Suprapubic skin (tissue), 4 donors: ENCODE results near the gene FOXK1. TPM values are rescaled to one million over a fixed set of nuclear protein-coding genes. Genes with fewer than 3 reads are reported as not detected.
A peak's percentile ranks its signal among the peaks of the same experiment; 100 is the strongest.

Source experiments
- DNase-seq, 2 donors: peaks; one replicate each; pipeline ENCODE4 v3.0.0-alpha.2; 2019; ENCODE audit warnings: low spot score in 2 of 2
- H3K27ac ChIP-seq: fragments of 200-600 bp; sonication (generic); one replicate; pipeline ENCODE4 v1.5.1; 2019
- H3K27me3 ChIP-seq: fragments of 200-600 bp; sonication (generic); one replicate; pipeline ENCODE4 v1.5.1; 2019
- H3K36me3 ChIP-seq: fragments of 200-600 bp; sonication (generic); one replicate; pipeline ENCODE4 v1.5.1; 2019
- H3K4me1 ChIP-seq: fragments of 200-600 bp; sonication (generic); one replicate; pipeline ENCODE4 v1.5.1; 2019
- H3K4me3 ChIP-seq: fragments of 200-600 bp; sonication (generic); one replicate; pipeline ENCODE4 v1.5.1; 2019; ENCODE audit warnings: mild to moderate bottlenecking
- H3K9me3 ChIP-seq: fragments of 200-600 bp; sonication (generic); one replicate; pipeline ENCODE4 v1.5.1; 2019
- CTCF ChIP-seq, 2 donors: fragments of 200-600 bp in 1 of 2; fragments of 450-650 bp in 1 of 2; sonication (generic) in 1 of 2; IDR thresholded peaks; one replicate each; pipeline ENCODE4 v1.5.1; 2016 to 2019; ENCODE audit warnings: antibody characterized with exemption in 2 of 2, mild to moderate bottlenecking in 1 of 2, moderate library complexity in 1 of 2
- EP300 ChIP-seq: sonication (generic); formaldehyde crosslinking; IDR thresholded peaks from one replicate; pipeline ENCODE4 v1.6.1; 2017; ENCODE audit warnings: antibody characterized with exemption
- POLR2A ChIP-seq, 2 donors: fragments of 450-650 bp; IDR thresholded peaks; one replicate each; pipeline ENCODE4 v1.6.1; 2017; ENCODE audit warnings: antibody characterized with exemption in 2 of 2, mild to moderate bottlenecking in 2 of 2, moderate library complexity in 2 of 2
- POLR2AphosphoS5 ChIP-seq, 3 donors: sonication (generic); formaldehyde crosslinking; IDR thresholded peaks; one replicate each; pipeline ENCODE4 v1.6.1; 2017; ENCODE audit warnings: antibody characterized with exemption in 3 of 3
- WGBS: methylation state at CpG from one replicate; pipeline ENCODE4 v1.1.5; 2018; 5-methylcytosine and 5-hydroxymethylcytosine counted together
- total RNA-seq, 4 donors: library from RNA; depleted of rRNA; stranded (reverse); fragments of >200 nt; gene quantifications; one replicate each; pipeline ENCODE4 v1.1.0, GENCODE V29; 2016

FOXK1 gene
- total RNA-seq, 4 donors from 2014 or later: 37.5 to 68.5 (median 46.6) TPM

- TF ChIP-seq POLR2AphosphoS5 (IDR thresholded peaks at IDR 0.05): no peak
- TF ChIP-seq POLR2A (IDR thresholded peaks at IDR 0.05): no peak
- TF ChIP-seq EP300: no peak
- no peak for TF ChIP-seq CTCF (IDR thresholded peaks at IDR 0.05)
- Histone ChIP-seq H3K4me3 (no peak overlapping the region), H3K36me3 (peaks cover 71% of the 10 kb centered on the region), H3K4me1 (peaks cover 14% of the 10 kb centered on the region), H3K27ac (peak overlapping the region; percentile 53), H3K9me3 (no peaks in the 10 kb centered on the region), H3K27me3 (no peaks in the 10 kb centered on the region)
- 75% methylated on average over 20 of the region's 36 CpGs for WGBS
- DNase-seq: no peak
Measured at GRCh38 chr7:4782333-4783291, 100.5 kb downstream of the FOXK1 start.

GRCh38 chr7:4783292-4783652 lies 101.2 kb downstream of the FOXK1 start:
- H3K9me3 ChIP-seq: no peaks in the 10 kb centered on the region
- WGBS: 91% methylated on average over 10 of the region's 16 CpGs
- peaks cover 78% of the 10 kb centered on the region for H3K36me3 ChIP-seq
- H3K27ac ChIP-seq: peak overlapping the region; percentile 53
- peaks cover 9% of the 10 kb centered on the region for H3K4me1 ChIP-seq
- no peak overlapping the region for H3K4me3 ChIP-seq
- no peaks in the 10 kb centered on the region for H3K27me3 ChIP-seq
- DNase-seq: no peak
- no peak for TF ChIP-seq CTCF (IDR thresholded peaks at IDR 0.05)
- no peak for TF ChIP-seq EP300
- no peak for TF ChIP-seq POLR2A (IDR thresholded peaks at IDR 0.05)
- no peak for TF ChIP-seq POLR2AphosphoS5 (IDR thresholded peaks at IDR 0.05)

DNA sequence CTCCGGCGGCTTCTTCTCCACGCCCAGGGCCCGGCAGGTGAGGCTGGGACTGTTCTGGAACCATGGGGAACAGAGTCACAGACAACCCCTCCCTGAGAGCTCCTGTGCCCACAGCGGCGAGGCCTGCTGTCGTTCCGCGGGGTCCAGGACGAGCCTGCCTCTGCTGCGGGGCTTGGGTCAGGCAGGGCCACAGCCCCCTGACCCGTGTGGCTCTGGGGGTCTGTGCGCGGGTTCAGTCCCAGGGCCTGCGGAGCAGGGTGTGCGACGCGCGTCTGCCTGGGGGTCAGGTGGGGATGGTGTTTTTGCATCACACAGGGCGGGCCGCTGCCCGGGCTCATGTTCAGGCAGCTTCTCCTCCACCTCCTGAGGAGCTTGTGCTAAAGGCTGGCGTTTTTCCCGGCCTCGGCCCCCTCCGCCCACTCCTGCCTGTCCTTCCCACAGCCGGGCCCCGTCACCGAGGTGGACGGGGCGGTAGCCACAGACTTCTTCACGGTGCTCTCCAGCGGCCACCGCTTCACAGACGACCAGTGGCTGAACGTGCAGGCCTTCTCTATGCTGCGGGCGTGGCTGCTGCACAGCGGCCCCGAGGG lies 101.8 kb downstream of the FOXK1 start:
- peaks cover 83% of the 10 kb centered on the region for H3K36me3 ChIP-seq
- TF ChIP-seq CTCF (IDR thresholded peaks at IDR 0.05): no peak
- TF ChIP-seq EP300: no peak
- TF ChIP-seq POLR2AphosphoS5 (IDR thresholded peaks at IDR 0.05): no peak
- TF ChIP-seq POLR2A (IDR thresholded peaks at IDR 0.05): no peak

GRCh38 chr7:4784799-4785198 lies 102.7 kb downstream of the FOXK1 start:
- 86% methylated on average over 1 of the region's 19 CpGs for WGBS
- Histone ChIP-seq H3K4me3 (no peak overlapping the region), H3K27me3 (no peaks in the 10 kb centered on the region), H3K4me1 (peaks cover 14% of the 10 kb centered on the region), H3K27ac (no peak overlapping the region), H3K9me3 (no peaks in the 10 kb centered on the region), H3K36me3 (peaks cover 90% of the 10 kb centered on the region)
- DNase-seq: no peak
- TF ChIP-seq POLR2AphosphoS5 (IDR thresholded peaks at IDR 0.05): no peak
- no peak for TF ChIP-seq EP300
- TF ChIP-seq CTCF (IDR thresholded peaks at IDR 0.05): no peak
- no peak for TF ChIP-seq POLR2A (IDR thresholded peaks at IDR 0.05)

More for the DNA sequence above, 101.8 kb downstream of the FOXK1 start:
- Histone ChIP-seq H3K4me3 (no peak overlapping the region), H3K4me1 (peaks cover 8% of the 10 kb centered on the region), H3K27ac (peak overlapping the region; percentile 21), H3K9me3 (no peaks in the 10 kb centered on the region), H3K27me3 (no peaks in the 10 kb centered on the region)
- 67% methylated on average over 11 of the region's 40 CpGs for WGBS
- DNase-seq: no peak

GRCh38 chr7:4785371-4785770 lies 103.3 kb downstream of the FOXK1 start:
- Histone ChIP-seq H3K27ac (no peak overlapping the region), H3K27me3 (no peaks in the 10 kb centered on the region), H3K36me3 (peaks cover 96% of the 10 kb centered on the region), H3K4me3 (no peak overlapping the region), H3K4me1 (peaks cover 14% of the 10 kb centered on the region), H3K9me3 (no peaks in the 10 kb centered on the region)
- DNase-seq: no peak
- TF ChIP-seq POLR2AphosphoS5 (IDR thresholded peaks at IDR 0.05) (no peak), POLR2A (IDR thresholded peaks at IDR 0.05) (no peak), CTCF (IDR thresholded peaks at IDR 0.05) (no peak), EP300 (no peak)
- WGBS: 77% methylated on average over 15 of the region's 20 CpGs
